Measurements from ENCODE around the gene VPS26A. TPM values are rescaled to one million over a fixed set of nuclear protein-coding genes. Genes with fewer than 3 reads are reported as not detected.

Gene VPS26A
- total RNA-seq, 1 donor from 2014 or later: 56.2 TPM

DNA sequence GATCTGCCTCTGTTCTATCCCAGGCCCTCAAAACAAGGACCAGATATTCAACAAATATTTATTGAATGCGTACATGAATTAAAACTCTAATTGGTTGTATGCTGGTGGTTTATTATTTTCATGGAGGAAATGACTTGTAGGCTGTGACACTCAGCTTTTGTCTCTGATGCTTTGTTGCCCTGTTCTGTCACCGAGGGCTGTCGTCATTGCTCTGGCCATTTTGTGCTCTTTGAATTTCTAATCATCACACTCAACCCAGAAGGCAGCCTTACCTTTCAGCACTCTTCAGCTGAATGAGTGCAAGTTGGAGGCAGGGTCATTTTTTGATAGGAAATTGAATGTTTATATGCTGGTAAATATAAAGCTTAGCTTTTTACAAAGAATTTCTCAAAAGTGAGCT lies 21.5 kb upstream of the VPS26A start:
- H3K4me1 Mint-ChIP-seq (ENCODE audit: unreplicated experiment): peaks cover 3% of the 10 kb centered on the region
- peaks cover 4% of the 10 kb centered on the region for H3K36me3 Mint-ChIP-seq (ENCODE audit: low read depth, unreplicated experiment)
- TF ChIP-seq, protein P1, sequence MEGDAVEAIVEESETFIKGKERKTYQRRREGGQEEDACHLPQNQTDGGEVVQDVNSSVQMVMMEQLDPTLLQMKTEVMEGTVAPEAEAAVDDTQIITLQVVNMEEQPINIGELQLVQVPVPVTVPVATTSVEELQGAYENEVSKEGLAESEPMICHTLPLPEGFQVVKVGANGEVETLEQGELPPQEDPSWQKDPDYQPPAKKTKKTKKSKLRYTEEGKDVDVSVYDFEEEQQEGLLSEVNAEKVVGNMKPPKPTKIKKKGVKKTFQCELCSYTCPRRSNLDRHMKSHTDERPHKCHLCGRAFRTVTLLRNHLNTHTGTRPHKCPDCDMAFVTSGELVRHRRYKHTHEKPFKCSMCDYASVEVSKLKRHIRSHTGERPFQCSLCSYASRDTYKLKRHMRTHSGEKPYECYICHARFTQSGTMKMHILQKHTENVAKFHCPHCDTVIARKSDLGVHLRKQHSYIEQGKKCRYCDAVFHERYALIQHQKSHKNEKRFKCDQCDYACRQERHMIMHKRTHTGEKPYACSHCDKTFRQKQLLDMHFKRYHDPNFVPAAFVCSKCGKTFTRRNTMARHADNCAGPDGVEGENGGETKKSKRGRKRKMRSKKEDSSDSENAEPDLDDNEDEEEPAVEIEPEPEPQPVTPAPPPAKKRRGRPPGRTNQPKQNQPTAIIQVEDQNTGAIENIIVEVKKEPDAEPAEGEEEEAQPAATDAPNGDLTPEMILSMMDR (IDR thresholded peaks at IDR 0.05; ENCODE audit: unreplicated experiment): no peak
- DNase-seq (ENCODE audit: low spot score): no peak
- H3K27me3 Mint-ChIP-seq (ENCODE audit: unreplicated experiment): peaks cover 5% of the 10 kb centered on the region
- H3K9me3 Mint-ChIP-seq (ENCODE audit: unreplicated experiment): no peaks in the 10 kb centered on the region
- no peak overlapping the region for H3K4me3 Mint-ChIP-seq (ENCODE audit: unreplicated experiment)
- H3K27ac Mint-ChIP-seq (ENCODE audit: unreplicated experiment): no peak overlapping the region

DNA sequence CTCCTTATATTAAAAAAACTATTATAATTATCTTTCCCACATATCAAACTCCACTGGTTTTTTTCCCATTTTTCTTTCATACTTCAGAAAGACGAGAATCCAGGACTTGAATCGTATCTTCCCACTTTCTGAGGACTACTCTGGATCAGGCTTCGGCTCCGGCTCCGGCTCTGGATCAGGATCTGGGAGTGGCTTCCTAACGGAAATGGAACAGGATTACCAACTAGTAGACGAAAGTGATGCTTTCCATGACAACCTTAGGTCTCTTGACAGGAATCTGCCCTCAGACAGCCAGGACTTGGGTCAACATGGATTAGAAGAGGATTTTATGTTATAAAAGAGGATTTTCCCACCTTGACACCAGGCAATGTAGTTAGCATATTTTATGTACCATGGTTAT lies 20.2 kb upstream of the VPS26A start:
- DNase-seq (ENCODE audit: low spot score): no peak
- no peak overlapping the region for H3K27ac Mint-ChIP-seq (ENCODE audit: unreplicated experiment)
- H3K36me3 Mint-ChIP-seq (ENCODE audit: low read depth, unreplicated experiment): peaks cover 4% of the 10 kb centered on the region
- H3K9me3 Mint-ChIP-seq (ENCODE audit: unreplicated experiment): no peaks in the 10 kb centered on the region
- H3K4me1 Mint-ChIP-seq (ENCODE audit: unreplicated experiment): peaks cover 3% of the 10 kb centered on the region
- peaks cover 5% of the 10 kb centered on the region for H3K27me3 Mint-ChIP-seq (ENCODE audit: unreplicated experiment)
- TF ChIP-seq, protein P1 (IDR thresholded peaks at IDR 0.05; ENCODE audit: unreplicated experiment): no peak
- no peak overlapping the region for H3K4me3 Mint-ChIP-seq (ENCODE audit: unreplicated experiment)

DNA sequence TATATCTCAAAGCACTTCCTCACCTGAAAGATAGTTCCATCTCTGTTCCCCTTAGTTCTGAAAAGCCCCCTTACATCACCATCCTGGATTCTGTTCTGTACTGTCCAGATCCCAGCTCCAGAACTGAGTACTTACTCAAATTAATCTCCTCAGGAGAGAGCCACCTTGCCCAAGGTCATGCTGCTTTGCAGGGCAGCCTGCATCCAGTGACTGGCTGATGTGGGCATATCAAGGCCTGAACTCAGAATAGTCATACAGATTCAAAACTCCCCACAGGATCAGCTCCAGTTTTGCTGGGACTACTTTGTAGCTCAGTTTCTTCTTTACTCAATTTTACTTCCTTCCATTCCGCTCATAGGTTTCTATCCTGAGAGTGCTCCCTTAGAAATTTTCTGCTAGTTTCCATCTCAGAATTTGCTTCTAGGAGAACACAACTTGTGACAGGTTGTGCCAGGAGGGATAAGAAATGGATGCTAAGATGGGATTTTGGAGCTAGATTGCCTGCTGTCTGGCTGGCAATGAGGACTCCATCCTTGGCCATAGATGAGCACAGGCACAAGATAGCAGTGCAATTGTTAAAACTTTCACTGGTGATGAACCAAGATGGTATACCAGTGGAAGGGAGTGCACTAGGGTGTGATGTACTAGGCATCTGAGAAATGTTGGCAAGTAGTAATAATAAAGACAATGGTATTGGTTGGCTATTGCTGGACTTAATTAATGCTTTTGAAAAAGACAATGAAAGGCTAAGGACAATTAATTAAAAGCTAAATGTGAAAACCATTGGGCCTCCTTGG lies 18.8 kb upstream of the VPS26A start:
- peaks cover 5% of the 10 kb centered on the region for H3K27me3 Mint-ChIP-seq (ENCODE audit: unreplicated experiment)
- TF ChIP-seq, protein P1 (IDR thresholded peaks at IDR 0.05; ENCODE audit: unreplicated experiment): no peak
- peaks cover 4% of the 10 kb centered on the region for H3K36me3 Mint-ChIP-seq (ENCODE audit: low read depth, unreplicated experiment)
- no peak overlapping the region for H3K4me3 Mint-ChIP-seq (ENCODE audit: unreplicated experiment)
- H3K4me1 Mint-ChIP-seq (ENCODE audit: unreplicated experiment): peaks cover 3% of the 10 kb centered on the region
- DNase-seq (ENCODE audit: low spot score): no peak
- H3K9me3 Mint-ChIP-seq (ENCODE audit: unreplicated experiment): no peaks in the 10 kb centered on the region
- no peak overlapping the region for H3K27ac Mint-ChIP-seq (ENCODE audit: unreplicated experiment)

DNA sequence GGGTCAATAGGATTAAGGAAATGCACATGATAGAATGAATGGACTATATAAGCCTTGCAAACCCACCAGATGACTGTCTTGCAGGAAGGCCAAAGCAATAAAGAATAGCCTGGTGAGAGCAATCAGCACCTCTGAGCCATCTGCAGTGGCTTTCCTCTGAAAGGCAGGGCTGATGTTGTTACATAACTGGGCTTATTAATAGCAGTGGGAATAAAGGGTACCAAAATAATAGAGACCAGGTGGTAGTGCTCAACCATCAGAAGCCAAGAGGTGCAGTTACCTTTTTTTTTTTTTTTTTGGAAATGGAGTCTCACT lies 16.8 kb upstream of the VPS26A start:
- Mint-ChIP-seq H3K4me1 (ENCODE audit: unreplicated experiment) (no peaks in the 10 kb centered on the region), H3K36me3 (ENCODE audit: low read depth, unreplicated experiment) (peaks cover 4% of the 10 kb centered on the region), H3K9me3 (ENCODE audit: unreplicated experiment) (no peaks in the 10 kb centered on the region), H3K27ac (ENCODE audit: unreplicated experiment) (no peak overlapping the region), H3K4me3 (ENCODE audit: unreplicated experiment) (no peak overlapping the region), H3K27me3 (ENCODE audit: unreplicated experiment) (peaks cover 3% of the 10 kb centered on the region)
- no peak for DNase-seq (ENCODE audit: low spot score)
- TF ChIP-seq, protein P1 (IDR thresholded peaks at IDR 0.05; ENCODE audit: unreplicated experiment): no peak

- TF ChIP-seq, protein P1 (IDR thresholded peaks at IDR 0.05; ENCODE audit: unreplicated experiment): no peak
- H3K27ac Mint-ChIP-seq (ENCODE audit: unreplicated experiment): no peak overlapping the region
- peaks cover 4% of the 10 kb centered on the region for H3K36me3 Mint-ChIP-seq (ENCODE audit: low read depth, unreplicated experiment)
- H3K4me1 Mint-ChIP-seq (ENCODE audit: unreplicated experiment): no peaks in the 10 kb centered on the region
- H3K27me3 Mint-ChIP-seq (ENCODE audit: unreplicated experiment): peaks cover 3% of the 10 kb centered on the region
- no peaks in the 10 kb centered on the region for H3K9me3 Mint-ChIP-seq (ENCODE audit: unreplicated experiment)
- no peak for DNase-seq (ENCODE audit: low spot score)
- H3K4me3 Mint-ChIP-seq (ENCODE audit: unreplicated experiment): no peak overlapping the region
Measured at GRCh38 chr10:69107699-69108098, 16.3 kb upstream of the VPS26A start.

Measured in endothelial cell (in vitro differentiated cells).